ENCODE results near the gene RBPJL.
"Not testable (repeated sequence)": the region's sequence is repeated elsewhere in the genome, so short reads cannot be mapped to it uniquely, and the experiment has no call there.

Gene RBPJL

DNA sequence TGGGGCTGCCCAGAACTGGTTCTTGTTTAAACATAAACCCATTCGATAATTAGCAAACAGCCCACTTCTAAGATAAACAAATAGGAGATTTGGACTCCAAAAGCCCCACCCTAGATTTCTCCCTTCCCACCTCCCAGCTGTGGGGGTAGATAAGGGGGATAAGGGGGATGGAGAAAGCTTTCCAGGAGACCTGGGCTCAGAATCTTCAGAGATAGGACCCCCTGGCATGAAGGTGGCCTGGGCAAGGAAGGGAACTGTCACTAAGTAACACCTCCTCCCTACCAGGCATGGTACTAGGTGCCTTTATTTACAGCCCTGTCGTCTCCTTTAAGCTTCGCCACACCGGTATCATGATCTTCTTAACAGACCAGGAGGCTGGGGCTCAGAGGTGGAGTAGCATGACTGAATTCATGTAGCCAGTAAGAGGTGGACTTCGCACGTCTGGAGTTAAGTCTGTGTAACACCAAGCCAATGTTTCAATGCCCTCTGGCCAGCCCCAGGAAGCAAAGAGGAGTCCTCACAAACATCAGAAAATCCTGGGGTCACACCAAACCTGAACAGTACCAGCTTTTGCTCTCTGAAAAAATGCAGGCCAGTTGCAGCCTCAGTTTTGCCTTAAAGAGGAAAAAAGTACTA lies 37.0 kb downstream of the RBPJL start:
- H3K27ac ChIP-seq (ENCODE audit: low read length) = peak overlapping the region; percentile 85
- H3K9ac ChIP-seq (ENCODE audit: low read length in 2 of 2) = peak overlapping the region; percentile 58 to 95
- H3K9me3 ChIP-seq (ENCODE audit: control insufficient read depth in 2 of 2, low read length in 2 of 2) = no peaks in the 10 kb centered on the region
- H3K4me1 ChIP-seq (ENCODE audit: control insufficient read depth, insufficient read depth, low read length) = peaks cover 85% of the 10 kb centered on the region
- H3K36me3 ChIP-seq (ENCODE audit: control insufficient read depth in 2 of 2, insufficient read depth in 2 of 2, low read length in 2 of 2) = peaks cover 4 to 9% of the 10 kb centered on the region in 2 donors
- peak overlapping the region; percentile 36 to 91 for H3K4me3 ChIP-seq (ENCODE audit: low read length in 2 of 2)
- H3K27me3 ChIP-seq (ENCODE audit: control insufficient read depth in 1 of 2, insufficient read depth in 2 of 2, low read length in 2 of 2) = no peaks in the 10 kb centered on the region

DNA sequence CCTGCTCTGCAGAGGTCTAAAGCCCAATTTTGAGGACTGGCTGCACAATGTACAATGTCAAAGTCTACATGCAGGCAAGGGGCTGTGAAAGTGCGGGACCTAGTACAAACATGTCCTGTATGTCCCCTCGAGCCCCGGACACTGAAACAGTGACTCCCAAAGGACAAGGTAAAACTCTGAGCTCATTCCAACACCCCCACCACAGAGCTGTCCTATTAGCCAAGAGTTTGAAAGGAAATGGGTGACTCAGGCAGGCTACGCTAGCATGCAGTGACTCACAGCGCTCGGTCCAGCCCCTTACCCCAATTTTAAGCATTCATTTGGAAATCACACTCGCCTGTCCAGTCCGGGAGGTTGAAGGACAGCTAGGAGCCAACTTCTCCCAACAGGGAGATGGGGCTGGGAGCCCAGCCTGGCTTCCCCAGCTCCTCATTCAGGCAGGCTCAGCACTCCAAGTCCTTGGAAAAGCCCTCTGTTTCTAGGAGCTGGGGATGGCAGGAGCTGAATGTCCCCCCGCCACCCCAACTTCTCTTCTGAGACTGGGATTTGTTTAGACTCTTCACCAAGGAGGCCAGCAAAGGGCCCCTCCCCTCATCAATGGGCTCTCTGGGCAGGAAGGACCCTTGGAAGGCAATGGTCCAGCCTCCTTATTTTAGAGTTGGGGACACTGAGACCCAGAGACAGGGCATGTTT lies 37.7 kb downstream of the RBPJL start:
- Histone ChIP-seq H3K9ac (ENCODE audit: low read length in 2 of 2) (peak overlapping the region; percentile 58 to 95), H3K4me1 (ENCODE audit: control insufficient read depth, insufficient read depth, low read length) (peaks cover 80% of the 10 kb centered on the region), H3K4me3 (ENCODE audit: low read length in 2 of 2) (peak overlapping the region; percentile 77 to 91)

GRCh38 chr20:45345104-45345936 lies 38.7 kb downstream of the RBPJL start:
- Histone ChIP-seq H3K4me1 (ENCODE audit: control insufficient read depth, insufficient read depth, low read length) (peaks cover 70% of the 10 kb centered on the region), H3K27me3 (ENCODE audit: control insufficient read depth in 1 of 2, insufficient read depth in 2 of 2, low read length in 2 of 2) (no peaks in the 10 kb centered on the region), H3K36me3 (ENCODE audit: control insufficient read depth in 2 of 2, insufficient read depth in 2 of 2, low read length in 2 of 2) (peaks cover 2 to 8% of the 10 kb centered on the region in 2 donors), H3K27ac (ENCODE audit: low read length) (peak overlapping the region; percentile 85), H3K9me3 (ENCODE audit: control insufficient read depth in 2 of 2, low read length in 2 of 2) (no peaks in the 10 kb centered on the region), H3K9ac (ENCODE audit: low read length in 2 of 2) (peak overlapping the region; percentile 95 to 96), H3K4me3 (ENCODE audit: low read length in 2 of 2) (peak overlapping the region; percentile 77 to 91)

More for the DNA sequence above, 37.7 kb downstream of the RBPJL start:
- peaks cover 4 to 9% of the 10 kb centered on the region in 2 donors for H3K36me3 ChIP-seq (ENCODE audit: control insufficient read depth in 2 of 2, insufficient read depth in 2 of 2, low read length in 2 of 2)
- H3K27ac ChIP-seq (ENCODE audit: low read length) = peak overlapping the region; percentile 85
- no peaks in the 10 kb centered on the region for H3K27me3 ChIP-seq (ENCODE audit: control insufficient read depth in 1 of 2, insufficient read depth in 2 of 2, low read length in 2 of 2)
- H3K9me3 ChIP-seq (ENCODE audit: control insufficient read depth in 2 of 2, low read length in 2 of 2) = no peaks in the 10 kb centered on the region

- H3K4me1 ChIP-seq (ENCODE audit: control insufficient read depth, insufficient read depth, low read length) = peaks cover 62% of the 10 kb centered on the region
Observed at GRCh38 chr20:45346291-45346718, 39.7 kb downstream of the RBPJL start.

GRCh38 chr20:45346851-45347250 lies 40.2 kb downstream of the RBPJL start:
- peak overlapping the region; percentile 77 to 91 for H3K4me3 ChIP-seq (ENCODE audit: low read length in 2 of 2)
- peak overlapping the region; percentile 85 for H3K27ac ChIP-seq (ENCODE audit: low read length)
- H3K9me3 ChIP-seq (ENCODE audit: control insufficient read depth in 2 of 2, low read length in 2 of 2) = no peaks in the 10 kb centered on the region
- peaks cover 57% of the 10 kb centered on the region for H3K4me1 ChIP-seq (ENCODE audit: control insufficient read depth, insufficient read depth, low read length)
- no peaks in the 10 kb centered on the region for H3K36me3 ChIP-seq (ENCODE audit: control insufficient read depth in 2 of 2, insufficient read depth in 2 of 2, low read length in 2 of 2)
- H3K27me3 ChIP-seq (ENCODE audit: control insufficient read depth in 1 of 2, insufficient read depth in 2 of 2, low read length in 2 of 2) = no peaks in the 10 kb centered on the region
- H3K9ac ChIP-seq (ENCODE audit: low read length in 2 of 2) = peak overlapping the region; percentile 95 to 96

More at GRCh38 chr20:45346291-45346718, 39.7 kb downstream of the RBPJL start:
- H3K27ac ChIP-seq (ENCODE audit: low read length) = peak overlapping the region; percentile 85
- peak overlapping the region; percentile 95 to 96 for H3K9ac ChIP-seq (ENCODE audit: low read length in 2 of 2)
- no peaks in the 10 kb centered on the region for H3K27me3 ChIP-seq (ENCODE audit: control insufficient read depth in 1 of 2, insufficient read depth in 2 of 2, low read length in 2 of 2)
- H3K4me3 ChIP-seq (ENCODE audit: low read length in 2 of 2) = peak overlapping the region; percentile 77 to 91
- no peaks in the 10 kb centered on the region for H3K36me3 ChIP-seq (ENCODE audit: control insufficient read depth in 2 of 2, insufficient read depth in 2 of 2, low read length in 2 of 2)
- no peaks in the 10 kb centered on the region for H3K9me3 ChIP-seq (ENCODE audit: control insufficient read depth in 2 of 2, low read length in 2 of 2)

DNA sequence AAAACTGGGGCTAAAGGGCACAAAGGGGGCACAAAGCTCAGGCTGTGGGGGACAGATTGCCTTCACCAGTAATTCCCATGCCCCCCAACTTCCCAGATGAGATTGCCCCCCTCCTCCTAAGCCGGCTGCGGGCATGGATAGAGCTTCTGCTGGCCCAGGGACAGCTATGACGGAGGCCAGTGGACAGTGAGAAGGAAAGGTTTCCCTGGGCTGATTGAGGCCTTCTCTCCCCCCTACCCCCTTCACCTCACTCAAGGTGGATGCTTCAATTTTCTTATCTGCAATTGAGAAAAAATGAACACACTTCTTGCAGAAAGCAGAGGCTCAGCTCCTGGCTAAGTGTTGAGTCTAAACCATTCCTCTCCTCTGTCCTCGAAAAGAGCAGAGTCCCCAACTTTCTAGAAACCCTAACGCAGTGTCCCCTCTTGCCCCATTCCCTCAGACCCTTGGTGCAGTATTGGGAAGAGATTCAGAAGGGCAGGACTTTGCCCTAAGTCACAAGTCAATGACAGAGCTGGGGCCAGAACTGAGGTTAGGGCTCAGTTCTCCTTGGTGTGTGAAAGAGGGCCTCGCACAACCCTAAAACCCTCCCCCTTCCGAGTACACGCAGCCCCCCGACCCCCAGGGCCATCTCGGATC lies 40.8 kb downstream of the RBPJL start:
- Histone ChIP-seq H3K36me3 (ENCODE audit: control insufficient read depth in 2 of 2, insufficient read depth in 2 of 2, low read length in 2 of 2) (no peaks in the 10 kb centered on the region), H3K4me1 (ENCODE audit: control insufficient read depth, insufficient read depth, low read length) (peaks cover 52% of the 10 kb centered on the region), H3K9me3 (ENCODE audit: control insufficient read depth in 2 of 2, low read length in 2 of 2) (no peaks in the 10 kb centered on the region), H3K9ac (ENCODE audit: low read length in 2 of 2) (peak overlapping the region; percentile 95 to 96), H3K27me3 (ENCODE audit: control insufficient read depth in 1 of 2, insufficient read depth in 2 of 2, low read length in 2 of 2) (no peaks in the 10 kb centered on the region), H3K4me3 (ENCODE audit: low read length in 2 of 2) (peak overlapping the region; percentile 77 to 91), H3K27ac (ENCODE audit: low read length) (peak overlapping the region; percentile 85)

- Histone ChIP-seq H3K9ac (ENCODE audit: low read length in 2 of 2) (peak within 1 kb of the TSS; percentile 95 to 96), H3K27me3 (ENCODE audit: control insufficient read depth in 1 of 2, insufficient read depth in 2 of 2, low read length in 2 of 2) (no peaks in the 10 kb centered on the region), H3K4me3 (ENCODE audit: low read length in 2 of 2) (peak within 1 kb of the TSS; percentile 77 to 91), H3K4me1 (ENCODE audit: control insufficient read depth, insufficient read depth, low read length) (peaks cover 44% of the 10 kb centered on the region), H3K9me3 (ENCODE audit: control insufficient read depth in 2 of 2, low read length in 2 of 2) (no peaks in the 10 kb centered on the region), H3K27ac (ENCODE audit: low read length) (peak within 1 kb of the TSS; percentile 85), H3K36me3 (ENCODE audit: control insufficient read depth in 2 of 2, insufficient read depth in 2 of 2, low read length in 2 of 2) (no peaks in the 10 kb centered on the region)
Observed at GRCh38 chr20:45347936-45348778, 41.5 kb downstream of the RBPJL start, which contains the start of gene SDC4. Gene SDC4, minus strand, starts transcription at chr20:45348424. Its CDS starts 40 bp downstream, at chr20:45348384.

DNA sequence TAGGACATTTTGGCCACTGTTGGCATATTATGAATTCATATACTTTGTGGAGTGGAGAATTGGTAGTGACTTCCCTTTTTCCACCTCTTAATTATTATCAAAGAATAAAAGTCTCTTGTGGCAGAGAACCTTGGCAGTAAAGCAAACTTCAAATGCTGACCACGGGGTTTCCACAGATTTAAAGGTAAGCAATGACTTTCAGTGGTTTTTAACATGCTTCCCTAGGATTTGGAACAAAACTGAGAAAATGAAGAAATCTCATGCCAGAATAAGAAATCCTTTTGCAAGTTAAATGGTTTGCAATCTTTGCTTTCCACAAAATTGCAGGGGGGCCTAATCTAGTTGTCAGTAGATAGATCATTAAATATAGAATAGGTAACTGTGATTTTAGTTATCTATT lies 43.6 kb downstream of the RBPJL start:
- Histone ChIP-seq H3K9me3 (ENCODE audit: control insufficient read depth in 2 of 2, low read length in 2 of 2) (no peaks in the 10 kb centered on the region), H3K4me3 (ENCODE audit: low read length in 2 of 2) (no peak overlapping the region), H3K27me3 (ENCODE audit: control insufficient read depth in 1 of 2, insufficient read depth in 2 of 2, low read length in 2 of 2) (no peaks in the 10 kb centered on the region), H3K36me3 (ENCODE audit: control insufficient read depth in 2 of 2, insufficient read depth in 2 of 2, low read length in 2 of 2) (no peaks in the 10 kb centered on the region), H3K27ac (ENCODE audit: low read length) (no peak overlapping the region), H3K4me1 (ENCODE audit: control insufficient read depth, insufficient read depth, low read length) (peaks cover 31% of the 10 kb centered on the region), H3K9ac (ENCODE audit: low read length in 2 of 2) (no peak overlapping the region)

- H3K9me3 ChIP-seq (ENCODE audit: control insufficient read depth in 2 of 2, low read length in 2 of 2); H3K27ac ChIP-seq (ENCODE audit: low read length); H3K36me3 ChIP-seq (ENCODE audit: control insufficient read depth in 2 of 2, insufficient read depth in 2 of 2, low read length in 2 of 2); H3K27me3 ChIP-seq (ENCODE audit: control insufficient read depth in 1 of 2, insufficient read depth in 2 of 2, low read length in 2 of 2); H3K9ac ChIP-seq (ENCODE audit: low read length in 2 of 2); H3K4me3 ChIP-seq (ENCODE audit: low read length in 2 of 2): not testable (repeated sequence)
- peaks cover 28% of the 10 kb centered on the region for H3K4me1 ChIP-seq (ENCODE audit: control insufficient read depth, insufficient read depth, low read length)
Observed at GRCh38 chr20:45350795-45351194, 44.2 kb downstream of the RBPJL start.

Measured in stomach smooth muscle (tissue), 2 donors.